DOHH2 (cell line): ENCODE data around the gene CCDC144A.
"Not testable (repeated sequence)": the region's sequence is repeated elsewhere in the genome, so short reads cannot be mapped to it uniquely, and the experiment has no call there.

Experiments used
- CTCF ChIP-seq: fragments of 200-600 bp; sonication (generic); IDR thresholded peaks from one replicate; pipeline ENCODE4 v1.5.1; 2014; ENCODE audit warnings: antibody characterized with exemption, mild to moderate bottlenecking, low read depth, low read length; ENCODE audit not compliant: poor library complexity, severe bottlenecking
- EZH2phosphoT487 ChIP-seq: fragments of 200-600 bp; sonication (generic); IDR thresholded peaks from 2 replicates; pipeline ENCODE4 v1.6.1; 2017; ENCODE audit warnings: borderline replicate concordance, mild to moderate bottlenecking, antibody characterized with exemption, low read length, moderate library complexity, mixed read lengths

- not testable (repeated sequence) for TF ChIP-seq CTCF, EZH2phosphoT487
Observed at GRCh38 chr17:16812126-16812525, 122.1 kb downstream of the CCDC144A start.
